GM12872 (cell line): Measurements from ENCODE around the gene CAPSL.

Source experiments
- CTCF ChIP-seq: IDR thresholded peaks from 3 replicates; pipeline ENCODE4 v1.5.1; 2011; ENCODE audit warnings: low read depth, mild to moderate bottlenecking, low read length, moderate library complexity; ENCODE audit not compliant: insufficient read depth

Gene CAPSL

GRCh38 chr5:35924122-35924949 lies 14.1 kb downstream of the CAPSL start:
- TF ChIP-seq CTCF: no peak

- TF ChIP-seq CTCF: no peak
These were observed 16.0 kb downstream of the CAPSL start for GRCh38 chr5:35922468-35922867.

- no peak for TF ChIP-seq CTCF
These were observed 16.5 kb downstream of the CAPSL start for GRCh38 chr5:35921930-35922329.

- TF ChIP-seq CTCF: no peak
These were observed 17.5 kb downstream of the CAPSL start for GRCh38 chr5:35920890-35921289.

GRCh38 chr5:35919191-35919590 lies 19.2 kb downstream of the CAPSL start:
- TF ChIP-seq CTCF: no peak

GRCh38 chr5:35908814-35909213 lies 29.6 kb downstream of the CAPSL start:
- no peak for TF ChIP-seq CTCF

- no peak for TF ChIP-seq CTCF
These were observed 30.2 kb downstream of the CAPSL start for GRCh38 chr5:35908228-35908627.
